K562 (cell line): ENCODE measurements around the gene LMLN. TPM values are rescaled to one million over a fixed set of nuclear protein-coding genes. Genes with fewer than 3 reads are reported as not detected.

Source experiments
- ARNT ChIP-seq, 2 experiments: fragments of 450-650 bp; IDR thresholded peaks; 2 replicates each; pipeline ENCODE4 v1.6.1; 2016; ENCODE audit warnings: mild to moderate bottlenecking in 1 of 2
- C11orf30 ChIP-seq: fragments of 450-650 bp; IDR thresholded peaks from 2 replicates; pipeline ENCODE4 v1.6.1; 2016; ENCODE audit warnings: low read depth, mild to moderate bottlenecking
- DPF2 ChIP-seq: fragments of 450-650 bp; IDR thresholded peaks from 2 replicates; pipeline ENCODE4 v1.6.1; 2016
- FOSL1 ChIP-seq: fragments of 200-800 bp; sonication (Bioruptor generic); conservative IDR thresholded peaks from 2 replicates; pipeline ENCODE4 v1.6.1; 2016; ENCODE audit warnings: missing genetic modification characterization, missing compliant biosample characterization
- L3MBTL2 ChIP-seq: fragments of 450-650 bp; IDR thresholded peaks from 2 replicates; pipeline ENCODE4 v1.6.1; 2016; ENCODE audit warnings: mild to moderate bottlenecking, moderate library complexity
- MYC ChIP-seq, 2 experiments: fragments of 250-450 bp in 1 of 2; sonication (Bioruptor Pico) in 1 of 2; IDR thresholded peaks; 2 replicates each; pipeline versions ENCODE4 v1.5.1 to v1.6.1; 2012 to 2021; ENCODE audit warnings: low read depth in 2 of 2, borderline replicate concordance in 1 of 2, improper control_type of control experiment in 1 of 2, low read length in 1 of 2, mild to moderate bottlenecking in 1 of 2, moderate library complexity in 1 of 2
- NCOA6 ChIP-seq: fragments of 450-650 bp; IDR thresholded peaks from 2 replicates; pipeline ENCODE4 v1.6.1; 2017; ENCODE audit warnings: mild to moderate bottlenecking
- PATZ1 ChIP-seq: fragments of 250-450 bp; sonication (Bioruptor Pico); IDR thresholded peaks from 2 replicates; pipeline ENCODE4 v1.5.0; 2020; ENCODE audit warnings: mild to moderate bottlenecking, borderline replicate concordance
- RNF2 ChIP-seq: sonication (generic); IDR thresholded peaks from 2 replicates; pipeline ENCODE4 v1.6.1; 2016
- ZBTB7A ChIP-seq: IDR thresholded peaks from 2 replicates; pipeline ENCODE4 v1.6.1; 2011; ENCODE audit warnings: low read depth, mild to moderate bottlenecking, low read length, moderate library complexity, borderline replicate concordance; ENCODE audit not compliant: control insufficient read depth
- polyA plus RNA-seq, 8 experiments: library from polyadenylated mRNA; depleted of rRNA in 4 of 8; stranded (reverse) in 5 of 8; unstranded in 3 of 8; fragments of >200 nt; fragmentation: Nextera tagmentation in 2 of 8; fragmentation: Illumina TruSeq in 1 of 8; extraction: Ambion mirVana in 2 of 8; extraction: Trizol in 1 of 8; gene quantifications; 2 replicates each; pipeline versions ENCODE4 v1.2.1 to v1.2.3, GENCODE V29; 2011 to 2014; ENCODE audit warnings: inconsistent platforms in 1 of 8, missing spikeins in 1 of 8
- total RNA-seq, 7 experiments: library from RNA; depleted of rRNA in 6 of 7; stranded (reverse); fragments of >200 nt in 6 of 7; fragmentation: Illumina TruSeq in 2 of 7; extraction: Trizol in 2 of 7; gene quantifications; 2 replicates each; pipeline versions ENCODE4 v1.2.1 to v1.2.3, GENCODE V29; 2011 to 2021; ENCODE audit warnings: low replicate concordance in 1 of 7
- TF ChIP-seq, protein P1 (sequence below): sonication (generic); formaldehyde crosslinking; IDR thresholded peaks from 2 replicates; pipeline ENCODE4 v1.8.1; 2023; ENCODE audit warnings: missing genetic modification reagents, mild to moderate bottlenecking, borderline replicate concordance
- TF ChIP-seq, protein P2 (sequence below): sonication (generic); IDR thresholded peaks from 2 replicates; pipeline ENCODE4 v1.6.1; 2016
- TF ChIP-seq, protein P3 (sequence below): IDR thresholded peaks from 3 replicates; pipeline ENCODE4 v1.6.1; 2011; ENCODE audit warnings: borderline replicate concordance, mild to moderate bottlenecking, moderate library complexity; ENCODE audit not compliant: insufficient read length; ENCODE audit errors: extremely low read depth

Gene LMLN
- total and polyA plus RNA-seq, 9 of the 15 experiments (the other 6 are each of a cell fraction or from before 2014, with no cell fraction given) = 2.2 to 15.9 (median 6.9) TPM

DNA sequence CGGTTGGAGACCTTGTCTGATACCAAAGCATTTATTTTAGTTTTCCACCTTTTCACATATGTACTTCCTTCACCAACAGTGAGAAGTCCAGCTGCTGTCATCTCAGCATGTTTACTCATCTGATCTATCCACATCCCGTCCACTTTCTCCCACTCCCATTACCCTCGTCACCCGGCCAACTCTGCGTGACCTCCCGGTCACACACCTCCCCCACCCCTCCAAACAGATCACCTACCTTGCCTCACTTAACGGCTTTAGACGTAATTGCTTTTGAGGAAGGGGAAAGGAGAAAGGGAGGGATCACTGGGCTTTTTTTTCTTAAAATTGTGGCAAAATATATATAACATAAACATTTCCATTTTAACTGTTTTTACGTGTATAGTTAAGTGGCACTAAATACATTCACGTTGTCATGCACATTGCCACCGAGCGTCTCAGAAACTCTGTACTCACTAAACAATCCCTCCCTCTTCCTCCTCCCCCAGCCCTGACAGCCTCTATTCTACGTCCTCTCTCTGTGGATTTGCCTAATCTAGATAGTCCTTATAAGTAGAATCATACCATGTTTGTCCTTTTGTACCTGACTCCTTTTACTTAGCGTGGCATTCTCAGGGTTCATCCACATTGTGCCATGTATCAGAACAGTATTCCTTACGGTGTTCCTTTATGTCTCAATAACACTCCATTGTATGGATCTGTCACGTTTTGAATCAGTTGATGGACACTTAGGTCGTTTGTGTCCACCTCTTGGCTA lies 67.2 kb downstream of the LMLN start (continued):
- TF ChIP-seq ARNT (IDR thresholded peaks at IDR 0.05) (0 out of 4 replicates have a peak, but pooled peaks of 1 of the 2 experiments have one; percentile 39), FOSL1 (tag) (0 out of 2 replicates have a peak, but pooled peaks have one; percentile 18), NCOA6 (0 out of 2 replicates have a peak, but pooled peaks have one; percentile 25), PATZ1 (CRISPR knock-in tag) (no peak), C11orf30 (peak; percentile 13; the same call in 1 of the 2 replicates), ZBTB7A (0 out of 2 replicates have a peak, but pooled peaks have one; percentile 36), L3MBTL2 (0 out of 2 replicates have a peak, but pooled peaks have one; percentile 32), RNF2 (peak; percentile 66; the same call in 1 of the 2 replicates), MYC (IDR thresholded peaks at IDR 0.05; ENCODE audit: low read depth, low read length) (0 out of 2 replicates have a peak, but pooled peaks have one; percentile 8), MYC (CRISPR knock-in tag; IDR thresholded peaks at IDR 0.05; ENCODE audit: borderline replicate concordance, low read depth) (no peak), DPF2 (peak; percentile 76)
- TF ChIP-seq, protein P1, sequence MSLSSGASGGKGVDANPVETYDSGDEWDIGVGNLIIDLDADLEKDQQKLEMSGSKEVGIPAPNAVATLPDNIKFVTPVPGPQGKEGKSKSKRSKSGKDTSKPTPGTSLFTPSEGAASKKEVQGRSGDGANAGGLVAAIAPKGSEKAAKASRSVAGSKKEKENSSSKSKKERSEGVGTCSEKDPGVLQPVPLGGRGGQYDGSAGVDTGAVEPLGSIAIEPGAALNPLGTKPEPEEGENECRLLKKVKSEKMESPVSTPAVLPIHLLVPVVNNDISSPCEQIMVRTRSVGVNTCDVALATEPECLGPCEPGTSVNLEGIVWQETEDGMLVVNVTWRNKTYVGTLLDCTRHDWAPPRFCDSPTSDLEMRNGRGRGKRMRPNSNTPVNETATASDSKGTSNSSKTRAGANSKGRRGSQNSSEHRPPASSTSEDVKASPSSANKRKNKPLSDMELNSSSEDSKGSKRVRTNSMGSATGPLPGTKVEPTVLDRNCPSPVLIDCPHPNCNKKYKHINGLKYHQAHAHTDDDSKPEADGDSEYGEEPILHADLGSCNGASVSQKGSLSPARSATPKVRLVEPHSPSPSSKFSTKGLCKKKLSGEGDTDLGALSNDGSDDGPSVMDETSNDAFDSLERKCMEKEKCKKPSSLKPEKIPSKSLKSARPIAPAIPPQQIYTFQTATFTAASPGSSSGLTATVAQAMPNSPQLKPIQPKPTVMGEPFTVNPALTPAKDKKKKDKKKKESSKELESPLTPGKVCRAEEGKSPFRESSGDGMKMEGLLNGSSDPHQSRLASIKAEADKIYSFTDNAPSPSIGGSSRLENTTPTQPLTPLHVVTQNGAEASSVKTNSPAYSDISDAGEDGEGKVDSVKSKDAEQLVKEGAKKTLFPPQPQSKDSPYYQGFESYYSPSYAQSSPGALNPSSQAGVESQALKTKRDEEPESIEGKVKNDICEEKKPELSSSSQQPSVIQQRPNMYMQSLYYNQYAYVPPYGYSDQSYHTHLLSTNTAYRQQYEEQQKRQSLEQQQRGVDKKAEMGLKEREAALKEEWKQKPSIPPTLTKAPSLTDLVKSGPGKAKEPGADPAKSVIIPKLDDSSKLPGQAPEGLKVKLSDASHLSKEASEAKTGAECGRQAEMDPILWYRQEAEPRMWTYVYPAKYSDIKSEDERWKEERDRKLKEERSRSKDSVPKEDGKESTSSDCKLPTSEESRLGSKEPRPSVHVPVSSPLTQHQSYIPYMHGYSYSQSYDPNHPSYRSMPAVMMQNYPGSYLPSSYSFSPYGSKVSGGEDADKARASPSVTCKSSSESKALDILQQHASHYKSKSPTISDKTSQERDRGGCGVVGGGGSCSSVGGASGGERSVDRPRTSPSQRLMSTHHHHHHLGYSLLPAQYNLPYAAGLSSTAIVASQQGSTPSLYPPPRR (CRISPR knock-in tag) = no peak
- TF ChIP-seq, protein P2, sequence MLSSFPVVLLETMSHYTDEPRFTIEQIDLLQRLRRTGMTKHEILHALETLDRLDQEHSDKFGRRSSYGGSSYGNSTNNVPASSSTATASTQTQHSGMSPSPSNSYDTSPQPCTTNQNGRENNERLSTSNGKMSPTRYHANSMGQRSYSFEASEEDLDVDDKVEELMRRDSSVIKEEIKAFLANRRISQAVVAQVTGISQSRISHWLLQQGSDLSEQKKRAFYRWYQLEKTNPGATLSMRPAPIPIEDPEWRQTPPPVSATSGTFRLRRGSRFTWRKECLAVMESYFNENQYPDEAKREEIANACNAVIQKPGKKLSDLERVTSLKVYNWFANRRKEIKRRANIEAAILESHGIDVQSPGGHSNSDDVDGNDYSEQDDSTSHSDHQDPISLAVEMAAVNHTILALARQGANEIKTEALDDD = 0 out of 2 replicates have a peak, but pooled peaks have one; percentile 55
- TF ChIP-seq, protein P3, sequence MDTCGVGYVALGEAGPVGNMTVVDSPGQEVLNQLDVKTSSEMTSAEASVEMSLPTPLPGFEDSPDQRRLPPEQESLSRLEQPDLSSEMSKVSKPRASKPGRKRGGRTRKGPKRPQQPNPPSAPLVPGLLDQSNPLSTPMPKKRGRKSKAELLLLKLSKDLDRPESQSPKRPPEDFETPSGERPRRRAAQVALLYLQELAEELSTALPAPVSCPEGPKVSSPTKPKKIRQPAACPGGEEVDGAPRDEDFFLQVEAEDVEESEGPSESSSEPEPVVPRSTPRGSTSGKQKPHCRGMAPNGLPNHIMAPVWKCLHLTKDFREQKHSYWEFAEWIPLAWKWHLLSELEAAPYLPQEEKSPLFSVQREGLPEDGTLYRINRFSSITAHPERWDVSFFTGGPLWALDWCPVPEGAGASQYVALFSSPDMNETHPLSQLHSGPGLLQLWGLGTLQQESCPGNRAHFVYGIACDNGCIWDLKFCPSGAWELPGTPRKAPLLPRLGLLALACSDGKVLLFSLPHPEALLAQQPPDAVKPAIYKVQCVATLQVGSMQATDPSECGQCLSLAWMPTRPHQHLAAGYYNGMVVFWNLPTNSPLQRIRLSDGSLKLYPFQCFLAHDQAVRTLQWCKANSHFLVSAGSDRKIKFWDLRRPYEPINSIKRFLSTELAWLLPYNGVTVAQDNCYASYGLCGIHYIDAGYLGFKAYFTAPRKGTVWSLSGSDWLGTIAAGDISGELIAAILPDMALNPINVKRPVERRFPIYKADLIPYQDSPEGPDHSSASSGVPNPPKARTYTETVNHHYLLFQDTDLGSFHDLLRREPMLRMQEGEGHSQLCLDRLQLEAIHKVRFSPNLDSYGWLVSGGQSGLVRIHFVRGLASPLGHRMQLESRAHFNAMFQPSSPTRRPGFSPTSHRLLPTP = no peak
